Fibroblast of skin of back (primary cell): Measurements from ENCODE around the gene MYH11.
A peak's percentile ranks its signal among the peaks of the same experiment; 100 is the strongest.

Experiments used
- DNase-seq: peaks from one replicate; pipeline ENCODE4 v3.0.0-alpha.2; 2013

The MYH11 gene

DNA sequence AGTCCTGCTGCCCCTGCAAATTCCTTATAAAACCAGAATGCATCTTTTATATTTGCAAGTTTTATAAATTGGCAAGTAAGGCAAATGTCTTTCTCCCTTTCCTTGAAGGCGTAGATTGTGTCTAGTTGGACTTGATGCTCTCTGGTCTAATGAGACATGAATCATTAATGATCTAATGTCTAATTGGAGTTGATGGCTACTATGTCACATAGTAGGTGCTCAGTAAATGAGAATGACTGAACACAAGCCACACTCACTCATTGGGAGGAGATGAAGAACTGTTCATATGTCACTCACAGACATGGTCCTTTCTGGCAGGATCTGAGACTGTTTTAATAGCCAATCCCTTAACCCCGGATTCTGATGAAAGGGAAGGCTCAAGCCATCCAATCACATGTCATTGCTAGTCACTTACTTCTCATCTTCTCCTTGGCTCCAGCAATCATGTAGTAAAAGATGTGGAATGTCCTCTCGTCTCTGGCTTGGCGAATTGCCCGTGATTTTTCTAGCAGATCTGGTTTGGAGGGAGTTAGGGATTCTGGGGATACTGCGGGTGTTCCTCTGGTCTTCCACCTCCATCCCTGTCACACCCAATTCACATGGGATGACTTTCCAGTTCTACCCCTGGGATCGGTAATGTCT is 81.0 kb downstream of the MYH11 start:
- DNase-seq, result peak; percentile 50

DNA sequence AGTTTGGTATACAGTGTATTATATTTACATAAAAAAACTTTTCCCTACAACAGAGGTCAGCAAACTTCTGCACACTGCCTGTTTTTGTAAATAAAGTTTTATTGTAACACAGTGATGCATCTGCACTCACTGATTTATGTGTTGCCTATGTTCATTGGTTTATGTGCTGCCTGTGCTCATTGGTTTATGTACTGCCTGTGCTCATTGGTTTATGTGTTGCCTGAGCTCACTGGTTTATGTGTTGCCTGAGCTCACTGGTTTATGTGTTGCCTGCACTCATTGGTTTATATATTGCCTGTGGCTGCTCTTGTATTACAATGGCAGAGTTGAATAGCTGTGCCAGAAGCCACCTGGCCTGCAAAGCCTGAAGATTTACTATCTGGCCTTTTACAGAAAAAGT is 81.6 kb downstream of the MYH11 start:
- peak; percentile 17 for DNase-seq

DNA sequence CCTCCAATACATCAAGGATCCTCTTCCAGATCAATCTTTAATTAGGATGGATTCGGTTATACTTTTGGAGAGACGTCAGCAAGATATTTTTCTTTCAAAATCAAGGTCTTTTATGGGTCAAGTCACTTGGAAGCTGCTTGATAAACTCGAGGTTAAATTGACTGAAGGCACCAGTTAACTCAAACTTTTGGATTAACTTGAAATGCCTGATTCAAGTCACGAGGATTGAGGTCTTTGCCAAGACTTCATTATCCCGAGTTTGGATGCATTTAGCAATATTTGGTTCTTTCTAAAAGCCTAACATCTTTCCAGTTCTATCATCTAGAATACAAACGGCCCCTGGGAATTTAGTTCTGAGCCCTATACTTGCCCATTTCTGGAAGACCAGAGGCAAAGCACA is 82.9 kb downstream of the MYH11 start:
- DNase-seq, result no peak

GRCh38 chr16:15772579-15773293 is 84.1 kb downstream of the MYH11 start:
- DNase-seq, result no peak

DNA sequence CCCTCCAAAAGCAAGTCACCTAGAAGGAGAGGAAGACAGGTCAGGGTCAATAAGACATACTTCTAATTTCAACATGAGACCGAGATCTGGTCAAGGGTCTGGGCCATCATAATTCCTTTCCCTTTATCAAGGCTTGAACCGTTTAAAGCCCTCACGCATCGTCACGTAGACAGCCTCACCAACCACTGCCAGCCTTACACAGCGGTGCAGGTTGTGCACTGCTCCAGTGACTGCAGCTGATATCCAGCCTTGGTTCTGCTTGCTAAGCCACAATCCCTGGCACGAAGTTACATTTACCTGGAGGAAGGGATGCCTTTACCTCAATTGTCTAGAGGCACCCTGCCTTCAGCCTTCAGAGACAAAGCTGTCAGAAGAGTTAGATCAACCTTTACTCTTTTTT is 85.1 kb downstream of the MYH11 start:
- no peak for DNase-seq

GRCh38 chr16:15770512-15770911 is 86.3 kb downstream of the MYH11 start:
- peak; percentile 72 for DNase-seq

- no peak for DNase-seq
Measured at GRCh38 chr16:15770107-15770506, 86.7 kb downstream of the MYH11 start.

DNA sequence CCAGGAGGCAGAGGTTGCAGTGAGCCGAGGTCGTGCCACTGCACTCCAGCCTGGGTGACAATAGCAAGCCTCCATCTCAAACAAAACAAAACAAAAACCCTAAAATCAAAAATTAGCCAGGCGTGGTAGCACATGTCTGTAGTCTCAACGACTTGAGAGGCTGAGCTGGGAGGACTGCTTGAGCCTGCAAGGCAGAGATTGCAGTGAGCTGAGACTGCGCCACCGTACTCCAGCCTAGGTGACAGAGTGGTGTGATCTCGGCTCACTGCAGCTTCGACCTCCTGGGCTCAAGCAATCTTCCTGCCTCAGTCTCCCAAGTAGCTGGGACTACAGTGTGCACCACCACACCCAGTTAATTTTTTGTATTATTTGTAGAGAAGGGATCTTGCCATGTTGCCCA is 87.6 kb downstream of the MYH11 start:
- no peak for DNase-seq

GRCh38 chr16:15768201-15768600 is 88.6 kb downstream of the MYH11 start:
- DNase-seq, result no peak

- DNase-seq, result no peak
Measured at GRCh38 chr16:15766918-15767317, 89.9 kb downstream of the MYH11 start.

DNA sequence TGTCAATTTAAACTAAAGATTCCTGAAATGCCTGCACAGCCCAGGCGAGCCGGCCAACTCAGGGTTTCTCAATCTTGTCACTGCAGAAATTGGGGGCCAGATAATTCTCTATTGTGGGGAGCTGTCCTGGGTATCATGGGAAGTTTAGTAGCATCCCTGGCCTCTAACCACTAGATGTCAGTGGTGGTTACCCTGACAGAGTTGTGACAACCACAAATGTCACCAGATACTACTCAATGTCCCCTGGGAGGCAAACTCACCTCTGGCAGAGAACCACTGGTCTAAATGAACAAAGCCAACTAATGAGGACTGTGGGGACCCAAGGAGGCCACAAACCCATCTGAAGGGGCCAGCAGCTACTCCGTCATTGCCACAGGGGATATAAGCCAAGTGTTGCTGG is 90.9 kb downstream of the MYH11 start:
- peak; percentile 74 for DNase-seq

- DNase-seq, result no peak
Measured at GRCh38 chr16:15765116-15765515, 91.7 kb downstream of the MYH11 start.

GRCh38 chr16:15764112-15764511 is 92.7 kb downstream of the MYH11 start:
- no peak for DNase-seq

DNA sequence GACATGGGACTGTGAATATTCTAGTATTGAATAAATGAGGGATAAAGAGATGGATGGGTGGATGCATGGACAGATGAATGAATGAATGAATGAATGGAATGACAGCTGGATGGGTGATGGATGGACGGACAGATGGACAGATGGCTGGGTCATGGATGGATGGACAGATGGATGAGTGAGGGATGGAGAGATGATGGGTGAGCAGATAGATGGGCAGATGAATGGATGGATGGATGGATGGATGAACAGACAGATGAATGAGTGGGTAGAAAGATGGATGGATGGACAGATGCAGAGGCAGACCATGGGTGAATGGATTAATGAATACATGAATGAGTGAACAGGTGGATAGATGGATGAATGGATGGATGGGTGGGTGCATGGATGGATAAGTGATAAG is 96.7 kb downstream of the MYH11 start:
- no peak for DNase-seq

DNA sequence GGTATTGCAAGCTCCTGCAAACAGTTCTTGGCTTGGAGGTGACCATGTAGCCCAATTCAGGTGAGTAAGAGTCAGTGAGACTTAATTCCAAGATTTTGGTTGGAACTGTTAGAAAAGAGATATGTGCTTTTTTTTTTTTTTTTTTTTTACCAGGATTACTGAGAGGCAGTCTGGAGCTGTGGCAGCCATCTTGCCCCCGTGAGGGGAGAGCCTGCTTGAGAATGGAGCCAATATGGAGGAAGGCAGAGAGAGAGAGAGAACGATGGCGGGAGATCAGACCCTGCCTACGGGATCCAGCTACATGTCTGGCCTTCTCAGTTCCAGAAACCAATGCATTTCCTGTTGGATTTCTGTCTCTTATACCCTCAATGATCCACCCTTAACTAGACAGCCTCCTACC is 97.8 kb downstream of the MYH11 start:
- DNase-seq, result no peak

- DNase-seq, result no peak
Measured at GRCh38 chr16:15757630-15758251, 99.1 kb downstream of the MYH11 start.

DNA sequence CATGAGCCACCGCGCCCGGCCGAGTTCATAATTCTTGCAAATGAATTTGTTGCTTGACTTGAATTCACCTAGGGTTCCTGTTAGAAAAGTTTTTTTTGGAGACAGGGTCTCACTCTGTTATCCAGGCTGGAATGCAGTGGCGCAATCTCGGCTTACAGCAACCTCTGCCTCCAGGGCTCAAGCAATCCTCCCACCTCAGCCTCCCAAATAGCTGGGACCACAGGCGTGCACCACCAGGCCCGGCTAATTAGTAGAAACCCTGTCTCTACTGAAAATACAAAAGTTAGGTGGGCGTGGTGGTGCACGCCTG is 99.8 kb downstream of the MYH11 start:
- DNase-seq, result no peak

DNA sequence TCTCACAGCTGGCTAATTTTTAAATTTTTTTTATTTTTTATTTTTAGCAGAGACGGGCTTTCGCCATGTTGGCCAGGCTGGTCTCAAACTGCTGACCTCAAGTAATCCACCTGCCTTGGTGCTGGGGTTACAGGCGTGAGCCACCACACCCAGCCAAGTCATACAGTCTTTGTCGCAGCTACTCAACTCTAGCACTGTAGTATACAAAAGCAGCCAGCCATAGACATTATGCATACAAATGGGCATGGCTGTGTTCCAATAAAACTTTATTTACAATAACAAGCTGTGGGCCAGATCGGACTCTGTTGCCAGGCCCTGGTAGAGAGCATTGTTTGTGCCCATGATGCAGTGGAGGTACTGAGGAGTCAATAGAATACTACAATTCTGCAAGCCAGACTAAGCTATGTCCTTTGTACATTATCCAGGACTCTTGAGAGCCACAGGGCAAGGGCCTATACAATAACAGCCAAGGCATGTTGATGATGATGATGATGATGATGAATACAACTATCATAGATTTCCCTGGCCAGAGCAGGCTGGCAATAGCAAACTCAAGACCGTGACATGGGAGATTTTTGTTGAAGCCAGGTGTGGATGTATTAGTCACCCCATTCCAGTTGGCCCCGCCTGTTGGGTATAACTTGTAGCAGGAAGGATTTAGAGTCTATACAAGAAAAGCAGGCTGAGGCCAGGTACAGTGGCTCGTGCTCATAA is 101.8 kb downstream of the MYH11 start:
- DNase-seq, result no peak

DNA sequence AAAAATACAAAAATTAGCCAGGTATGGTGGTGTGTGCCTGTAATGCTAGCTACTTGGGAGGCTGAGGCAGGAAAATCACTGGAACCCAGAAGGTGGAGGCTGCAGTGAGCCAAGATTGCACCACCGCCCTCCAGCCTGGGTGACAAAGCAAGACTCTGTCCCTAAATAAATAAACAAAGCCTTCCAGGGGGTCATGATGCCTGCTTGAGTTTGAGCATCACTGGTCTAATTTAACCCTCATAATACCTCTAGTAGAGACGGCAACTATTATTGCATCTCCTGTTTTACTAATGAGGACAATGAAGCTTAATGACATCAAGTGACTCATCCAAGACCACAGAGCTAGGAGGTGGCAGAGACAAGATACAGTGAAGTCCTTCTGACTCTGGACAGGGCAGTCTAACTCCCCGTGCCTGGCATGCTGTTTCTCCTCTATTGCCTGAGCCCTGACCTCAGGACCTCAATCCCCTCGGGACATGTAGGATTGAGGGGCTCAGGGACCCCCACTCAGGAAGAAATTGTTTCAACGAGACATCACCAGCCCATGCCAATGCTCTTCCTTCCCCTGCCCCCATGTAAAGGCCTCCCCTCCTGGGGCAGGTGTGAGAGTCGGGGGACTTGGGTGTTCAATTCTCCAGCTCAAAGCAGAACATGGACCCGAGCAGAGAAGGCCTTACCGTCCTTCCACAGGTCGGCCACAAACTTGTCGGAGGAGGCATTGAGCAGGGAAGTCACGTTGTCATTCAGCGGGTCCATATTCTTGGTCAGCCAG is 103.9 kb downstream of the MYH11 start:
- peak; percentile 36 for DNase-seq

GRCh38 chr16:15751940-15752339 is 104.9 kb downstream of the MYH11 start:
- no peak for DNase-seq

DNA sequence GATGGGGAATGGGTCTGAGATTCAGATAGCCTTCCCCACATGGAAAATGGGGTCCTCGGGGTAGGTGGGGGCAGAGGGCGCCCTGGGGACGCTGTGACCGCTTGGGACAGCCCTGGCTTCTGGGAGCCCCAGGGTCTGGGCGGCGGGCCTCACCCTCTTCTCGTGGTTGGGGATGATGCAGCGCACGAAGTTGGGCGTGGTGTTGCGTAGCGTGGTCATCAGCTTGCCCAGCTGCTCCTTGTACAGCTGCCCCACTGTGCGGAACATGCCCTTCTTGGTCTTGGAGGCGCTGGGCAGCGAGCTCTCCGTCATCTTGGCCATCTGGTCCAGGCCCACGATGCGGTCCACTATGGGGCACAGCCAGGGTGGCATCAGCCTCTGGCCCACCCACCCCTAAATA is 106.8 kb downstream of the MYH11 start:
- no peak for DNase-seq

- peak; percentile 29 for DNase-seq
Measured at GRCh38 chr16:15749371-15749770, 107.5 kb downstream of the MYH11 start.

GRCh38 chr16:15748654-15749053 is 108.2 kb downstream of the MYH11 start:
- DNase-seq, result no peak
